ENCODE measurements around the gene CHMP2A.

GRCh38 chr19:58551577-58552471 is 3.1 kb downstream of the CHMP2A start:
- TF ChIP-seq EZH2 (IDR thresholded peaks at IDR 0.05; ENCODE audit: insufficient read depth, poor library complexity, severe bottlenecking) = no peak
- no peak for TF ChIP-seq EZH2phosphoT487 (IDR thresholded peaks at IDR 0.05; ENCODE audit: insufficient read depth, low read depth)

All from GM23248 (cell line).